Activated B cell treated with CpG ODN at 0.5 μM for 24 hours (primary cell): ENCODE measurements around the gene ERMARD. TPM values are rescaled to one million over a fixed set of nuclear protein-coding genes. Genes with fewer than 3 reads are reported as not detected.

Source experiments
- ATAC-seq: fragments of 200-7000 bp; cut with Tn5 transposase; one replicate; pipeline ENCODE4 v1.10.0; 2021; ENCODE audit warnings: low read depth, mild to moderate bottlenecking, moderate library complexity
- CTCF ChIA-PET: fragments of 350-600 bp; sonication (Branson Sonifier 250); formaldehyde crosslinking; loops from one replicate; lab custom pipeline; 2021; ENCODE audit warnings: antibody characterized with exemption; lab: Charles Lee
- POLR2A ChIA-PET: fragments of 350-600 bp; sonication (Branson Sonifier 250); formaldehyde crosslinking; loops from one replicate; lab custom pipeline; 2021; ENCODE audit warnings: antibody characterized with exemption; lab: Charles Lee
- DNase-seq: peaks from one replicate; pipeline ENCODE4 v3.0.0; 2022
- H3K27ac Mint-ChIP-seq: one replicate; pipeline ENCODE4 v1.8.0; 2020; ENCODE audit warnings: mixed read lengths
- H3K27me3 Mint-ChIP-seq: one replicate; pipeline ENCODE4 v1.8.0; 2021; ENCODE audit warnings: mixed read lengths
- H3K36me3 Mint-ChIP-seq: one replicate; pipeline ENCODE4 v1.8.0; 2021; ENCODE audit warnings: low read depth, mixed read lengths
- H3K4me1 Mint-ChIP-seq: one replicate; pipeline ENCODE4 v1.8.0; 2021; ENCODE audit warnings: mixed read lengths
- H3K4me3 Mint-ChIP-seq: one replicate; pipeline ENCODE4 v1.8.0; 2020; ENCODE audit warnings: mild to moderate bottlenecking, mixed read lengths
- H3K9me3 Mint-ChIP-seq: one replicate; pipeline ENCODE4 v1.8.0; 2020; ENCODE audit warnings: mixed read lengths
- intact Hi-C: fragments of 100-400 bp; cut with micrococcal nuclease; formaldehyde crosslinking; loops from one replicate; pipeline ENCODE4 v1.15.1; 2024
- total RNA-seq: library from RNA; stranded (reverse); gene quantifications from 2 replicates; pipeline ENCODE4 v1.2.3, GENCODE V29; 2022
- TF ChIP-seq, protein P1 (sequence below): fragments of 200-600 bp; IDR thresholded peaks from one replicate; pipeline ENCODE4 v1.8.0; 2022; ENCODE audit warnings: antibody characterized with exemption, mild to moderate bottlenecking

ERMARD gene
- total RNA-seq, 1 donor from 2014 or later, result 45.4 TPM

DNA sequence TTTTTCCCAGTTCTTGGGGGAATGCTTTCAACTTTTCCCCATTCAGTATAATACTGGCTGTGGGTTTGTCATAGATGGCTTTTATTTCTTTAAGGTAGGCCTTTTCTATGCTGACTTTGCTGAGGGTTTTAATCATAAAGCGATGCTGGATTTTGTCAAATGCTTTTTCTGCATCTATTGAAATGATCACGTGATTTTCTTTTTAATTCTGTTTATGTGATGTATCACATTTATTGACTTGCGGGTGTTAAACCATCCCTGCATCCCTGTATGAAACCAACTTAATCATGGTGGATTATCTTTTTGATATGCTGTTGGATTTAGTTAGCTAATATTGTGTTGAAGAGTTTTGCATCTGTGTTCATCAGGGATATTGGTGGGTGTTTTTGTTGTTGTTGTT lies 65.6 kb downstream of the ERMARD start:
- ChIA-PET CTCF (no interaction called here), POLR2A (no interaction called here)
- no peak for DNase-seq
- H3K4me3 Mint-ChIP-seq, result no peak overlapping the region
- no peaks in the 10 kb centered on the region for H3K4me1 Mint-ChIP-seq
- no peak for ATAC-seq
- H3K9me3 Mint-ChIP-seq, result peaks cover 12% of the 10 kb centered on the region
- intact Hi-C loops, result no loop called here
- H3K27ac Mint-ChIP-seq, result no peak overlapping the region
- H3K27me3 Mint-ChIP-seq, result peaks cover 17% of the 10 kb centered on the region
- TF ChIP-seq, protein P1, sequence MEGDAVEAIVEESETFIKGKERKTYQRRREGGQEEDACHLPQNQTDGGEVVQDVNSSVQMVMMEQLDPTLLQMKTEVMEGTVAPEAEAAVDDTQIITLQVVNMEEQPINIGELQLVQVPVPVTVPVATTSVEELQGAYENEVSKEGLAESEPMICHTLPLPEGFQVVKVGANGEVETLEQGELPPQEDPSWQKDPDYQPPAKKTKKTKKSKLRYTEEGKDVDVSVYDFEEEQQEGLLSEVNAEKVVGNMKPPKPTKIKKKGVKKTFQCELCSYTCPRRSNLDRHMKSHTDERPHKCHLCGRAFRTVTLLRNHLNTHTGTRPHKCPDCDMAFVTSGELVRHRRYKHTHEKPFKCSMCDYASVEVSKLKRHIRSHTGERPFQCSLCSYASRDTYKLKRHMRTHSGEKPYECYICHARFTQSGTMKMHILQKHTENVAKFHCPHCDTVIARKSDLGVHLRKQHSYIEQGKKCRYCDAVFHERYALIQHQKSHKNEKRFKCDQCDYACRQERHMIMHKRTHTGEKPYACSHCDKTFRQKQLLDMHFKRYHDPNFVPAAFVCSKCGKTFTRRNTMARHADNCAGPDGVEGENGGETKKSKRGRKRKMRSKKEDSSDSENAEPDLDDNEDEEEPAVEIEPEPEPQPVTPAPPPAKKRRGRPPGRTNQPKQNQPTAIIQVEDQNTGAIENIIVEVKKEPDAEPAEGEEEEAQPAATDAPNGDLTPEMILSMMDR, result no peak
- peaks cover 2% of the 10 kb centered on the region for H3K36me3 Mint-ChIP-seq

DNA sequence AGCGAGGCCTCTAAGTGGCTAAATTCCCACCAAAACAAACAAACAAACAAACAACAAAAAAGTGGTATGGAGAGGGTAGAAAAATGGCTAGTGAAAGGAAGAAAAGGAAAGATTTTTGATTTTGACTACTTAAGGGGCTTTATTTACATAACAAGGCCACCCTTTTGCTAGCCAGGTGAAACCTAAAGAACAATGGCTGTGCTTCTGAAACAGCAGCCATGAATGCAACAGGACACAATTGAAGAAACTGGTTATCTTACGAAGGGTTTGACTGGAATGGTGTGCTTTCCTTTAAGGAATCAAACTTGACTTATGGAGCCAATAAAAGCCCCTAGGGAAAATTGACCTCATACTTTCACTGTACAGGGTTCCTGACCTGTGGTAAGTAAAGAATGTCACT lies 68.9 kb downstream of the ERMARD start:
- TF ChIP-seq, protein P1, result no peak
- no peaks in the 10 kb centered on the region for H3K4me1 Mint-ChIP-seq
- intact Hi-C loops, result no loop called here
- no peak overlapping the region for H3K4me3 Mint-ChIP-seq
- peaks cover 2% of the 10 kb centered on the region for H3K36me3 Mint-ChIP-seq
- no peak overlapping the region for H3K27ac Mint-ChIP-seq
- DNase-seq (no peak), ATAC-seq (no peak)
- CTCF ChIA-PET, result no interaction called here
- H3K9me3 Mint-ChIP-seq, result peaks cover 12% of the 10 kb centered on the region
- peaks cover 43% of the 10 kb centered on the region for H3K27me3 Mint-ChIP-seq
- POLR2A ChIA-PET, result no interaction called here

DNA sequence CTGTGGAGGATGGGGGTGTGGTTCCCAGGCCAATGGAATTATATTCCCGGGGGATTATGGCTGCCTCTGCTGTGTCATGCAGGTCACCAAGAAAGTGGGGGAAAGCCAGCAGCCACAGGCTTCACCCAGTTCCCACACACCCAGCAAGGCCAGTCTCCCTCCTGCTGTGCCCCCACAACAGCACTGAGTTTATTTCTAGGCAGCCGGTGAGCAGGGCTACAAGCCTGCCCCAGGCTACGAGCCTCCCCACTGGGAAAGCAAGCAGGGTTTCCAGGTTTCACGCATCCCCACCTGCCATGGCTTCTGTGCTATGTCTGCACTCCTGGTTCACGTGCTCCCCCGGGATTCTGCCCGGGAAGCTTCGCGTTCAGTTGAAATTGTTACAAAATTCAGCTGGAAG lies 72.6 kb downstream of the ERMARD start:
- Mint-ChIP-seq H3K36me3 (no peaks in the 10 kb centered on the region), H3K9me3 (peaks cover 9% of the 10 kb centered on the region), H3K4me1 (no peaks in the 10 kb centered on the region), H3K27me3 (peaks cover 56% of the 10 kb centered on the region), H3K27ac (no peak overlapping the region), H3K4me3 (no peak overlapping the region)
- intact Hi-C loops, result no loop called here
- ATAC-seq (no peak), DNase-seq (no peak)
- CTCF ChIA-PET, result no interaction called here
- POLR2A ChIA-PET, result no interaction called here
- TF ChIP-seq, protein P1, result no peak

DNA sequence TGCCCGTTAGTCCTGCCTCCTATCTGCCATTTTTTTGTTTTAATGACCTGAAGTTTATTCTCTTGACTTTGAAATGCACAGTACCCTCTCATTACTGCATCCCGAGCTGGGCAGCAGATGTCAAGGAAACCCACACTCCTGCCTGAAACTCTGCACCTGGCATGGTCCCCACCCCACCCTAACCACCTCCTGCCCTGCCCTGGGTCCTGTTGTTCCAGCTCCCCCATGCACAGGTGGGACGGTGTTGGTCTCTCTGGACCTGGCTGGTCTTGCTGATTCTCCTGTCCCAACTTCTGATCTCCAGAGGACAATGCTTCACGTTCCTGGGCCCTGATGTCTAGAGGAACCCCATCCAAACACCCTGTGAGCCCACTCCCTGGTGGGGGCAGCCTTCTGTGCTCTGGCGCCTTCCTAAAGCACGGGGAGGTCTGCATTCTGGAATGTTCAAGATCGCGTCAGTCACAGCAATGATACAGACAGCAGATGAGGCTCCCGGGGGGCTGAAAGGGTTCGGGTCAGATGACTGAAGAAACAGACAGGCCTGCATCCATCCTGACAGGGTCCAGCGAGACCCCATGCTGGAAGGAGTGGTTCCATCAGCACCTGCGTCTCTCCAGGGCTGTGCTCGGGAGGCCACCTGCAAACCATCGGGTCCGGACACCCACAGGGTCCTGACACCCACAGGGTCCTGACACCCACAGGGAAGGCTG lies 73.6 kb downstream of the ERMARD start:
- H3K36me3 Mint-ChIP-seq, result no peaks in the 10 kb centered on the region
- peaks cover 9% of the 10 kb centered on the region for H3K9me3 Mint-ChIP-seq
- no peaks in the 10 kb centered on the region for H3K4me1 Mint-ChIP-seq
- no peak overlapping the region for H3K27ac Mint-ChIP-seq
- peaks cover 54% of the 10 kb centered on the region for H3K27me3 Mint-ChIP-seq
- POLR2A ChIA-PET, result no interaction called here
- ATAC-seq (no peak), DNase-seq (no peak)
- TF ChIP-seq, protein P1, result no peak
- CTCF ChIA-PET, result no interaction called here
- intact Hi-C loops, result no loop called here
- no peak overlapping the region for H3K4me3 Mint-ChIP-seq

DNA sequence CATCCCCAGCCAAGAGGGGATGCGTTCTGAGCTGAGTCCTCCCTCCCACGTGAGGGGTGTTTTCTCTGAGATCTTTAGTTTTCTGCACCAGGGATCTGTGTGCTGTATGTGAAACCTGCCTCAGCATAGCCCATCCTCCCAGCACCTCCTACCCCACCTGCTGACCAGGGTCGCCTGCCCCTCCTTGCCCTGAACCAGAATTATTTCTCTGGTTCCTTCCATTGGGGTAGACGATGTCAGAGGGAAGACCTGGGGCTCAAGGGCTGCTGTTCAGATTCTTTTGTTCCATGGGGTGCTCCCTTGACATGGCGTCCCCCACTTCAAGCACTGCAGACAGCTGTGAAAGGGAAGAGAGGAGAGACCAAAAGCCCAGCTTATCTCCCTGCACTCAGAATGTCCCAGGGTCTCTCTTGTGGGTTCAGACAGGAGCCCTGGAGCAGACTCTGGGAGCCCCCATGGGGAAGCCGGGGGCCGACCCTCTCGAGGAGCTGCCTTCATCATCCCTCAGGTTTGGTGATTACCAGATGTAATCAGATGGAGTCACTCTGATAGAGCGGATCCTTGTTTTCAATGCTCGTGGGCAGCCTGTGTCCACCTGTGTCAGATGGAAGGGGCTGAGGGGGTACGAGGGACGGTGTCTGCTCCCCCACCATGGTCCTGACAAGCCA lies 74.3 kb downstream of the ERMARD start:
- DNase-seq (no peak), ATAC-seq (no peak)
- Mint-ChIP-seq H3K4me1 (no peaks in the 10 kb centered on the region), H3K36me3 (no peaks in the 10 kb centered on the region), H3K4me3 (no peak overlapping the region), H3K27ac (no peak overlapping the region), H3K9me3 (peaks cover 9% of the 10 kb centered on the region), H3K27me3 (peaks cover 51% of the 10 kb centered on the region)
- CTCF ChIA-PET, result no interaction called here
- POLR2A ChIA-PET, result no interaction called here
- TF ChIP-seq, protein P1, result no peak
- intact Hi-C loops, result no loop called here
